CD4-positive, alpha-beta T cell treated with Interleukin-1 beta for 1 hour (primary cell): ENCODE measurements around the gene FAM3A.

Experiments
- DNase-seq, 2 donors: peaks; one replicate each; pipeline ENCODE4 v3.0.0-alpha.2; 2020 to 2022

The FAM3A gene

GRCh38 chrX:154458116-154458953 is 57.7 kb downstream of the FAM3A start, which contains the start of gene PLXNA3:
TSS of gene PLXNA3 (plus strand) at chrX:154458281. CDS start at chrX:154460184, 1,903 bp downstream.
- DNase-seq = peak; percentile 59 to 77

GRCh38 chrX:154457491-154458115 is 58.4 kb downstream of the FAM3A start:
- DNase-seq = peak; percentile 73 to 75
